H7 (cell line): Measurements from ENCODE around the gene DCUN1D2. TPM values are rescaled to one million over a fixed set of nuclear protein-coding genes. Genes with fewer than 3 reads are reported as not detected.
A peak's percentile ranks its signal among the peaks of the same experiment; 100 is the strongest.

ENCODE experiments used
- DNase-seq: peaks from one replicate; pipeline ENCODE4 v3.0.0; 2012
- H3K27me3 ChIP-seq: 2 replicates; pipeline ENCODE4 v1.6.0; 2011; ENCODE audit warnings: mild to moderate bottlenecking, low read length; ENCODE audit not compliant: control insufficient read depth, insufficient read depth
- H3K36me3 ChIP-seq: replicated peaks from 2 replicates; pipeline ENCODE4 v1.5.1; 2011; ENCODE audit warnings: low read length; ENCODE audit not compliant: control insufficient read depth, insufficient read depth
- H3K4me3 ChIP-seq: 2 replicates; pipeline ENCODE4 v1.5.1; 2011; ENCODE audit warnings: low read depth, mild to moderate bottlenecking, control low read depth, low read length, moderate library complexity; ENCODE audit not compliant: insufficient read depth
- total RNA-seq: library from RNA; depleted of rRNA; stranded (reverse); fragments of >200 nt; shearing (Covaris generic); gene quantifications from 2 replicates; pipeline ENCODE4 v1.2.3, GENCODE V29; 2014

Gene DCUN1D2
- total RNA-seq, 1 experiment from 2014 or later: 15.5 TPM

DNA sequence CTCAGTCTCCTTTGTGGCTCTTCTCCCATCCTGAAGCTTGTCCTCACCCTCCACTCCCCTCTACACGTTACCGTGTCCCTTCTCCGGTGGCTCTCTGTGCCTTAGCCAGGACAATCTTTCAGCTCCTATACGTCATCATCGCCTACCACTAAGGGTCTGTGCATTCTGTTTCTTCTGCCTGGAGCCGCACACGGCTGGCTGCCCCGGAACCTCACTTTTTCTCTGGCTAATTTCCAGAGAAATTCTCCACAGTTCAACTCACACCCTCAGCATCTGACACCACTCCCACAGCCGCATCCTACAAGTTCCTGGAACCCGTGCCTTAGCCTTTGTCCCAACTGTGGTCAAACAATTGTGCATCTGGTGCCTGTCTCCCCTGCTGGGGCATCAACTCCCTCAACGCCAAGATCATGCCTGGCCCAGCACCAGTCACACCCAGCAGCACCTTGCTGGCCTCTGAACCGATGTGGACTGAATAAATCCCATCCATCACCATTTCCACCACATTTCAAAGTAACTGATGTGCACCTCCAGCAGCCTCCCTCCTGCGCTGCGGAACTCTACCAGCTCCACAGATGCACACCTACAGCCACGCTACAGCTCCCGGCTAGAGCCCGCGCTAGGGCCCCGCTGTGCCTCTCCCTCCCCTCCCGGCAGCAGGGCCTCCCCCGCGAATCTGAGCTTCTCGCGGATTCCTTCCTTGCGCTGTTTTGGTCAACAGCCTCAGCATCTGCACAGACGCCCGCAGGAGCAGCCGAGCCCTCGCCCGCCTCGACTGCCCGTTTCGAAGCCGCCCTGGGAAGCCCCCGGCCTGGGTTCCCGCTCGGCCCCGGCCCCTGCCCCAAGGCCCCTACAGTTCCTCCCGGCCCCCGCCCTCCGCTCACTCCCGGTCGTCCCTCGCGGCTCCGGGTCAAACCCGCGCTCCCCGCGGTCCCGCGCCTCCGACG lies 689 bp downstream of the DCUN1D2 start:
- no peaks in the 10 kb centered on the region for H3K27me3 ChIP-seq
- DNase-seq: peak; percentile 79
- H3K36me3 ChIP-seq: no peaks in the 10 kb centered on the region; the same call in none of the 2 replicates
- peak overlapping the region; percentile 89 for H3K4me3 ChIP-seq

DNA sequence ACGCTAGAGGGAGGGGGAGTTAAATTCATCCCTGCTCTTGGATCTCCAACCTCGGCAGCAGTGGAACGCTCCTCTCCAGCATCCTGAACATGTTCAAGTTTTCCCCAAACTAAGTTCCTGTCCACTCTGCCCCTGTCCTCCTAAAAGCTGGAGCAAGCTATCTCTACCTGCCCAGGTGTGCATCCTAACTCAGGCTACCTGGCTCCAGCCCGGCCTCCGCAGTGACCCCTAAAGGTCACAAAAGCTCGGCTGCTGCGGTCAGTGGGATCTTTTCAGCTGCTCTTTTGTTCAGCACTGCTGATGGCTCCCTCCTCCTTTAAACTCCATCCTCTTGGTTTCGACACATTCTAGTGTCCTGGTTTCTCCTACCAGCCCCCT lies 1.4 kb downstream of the DCUN1D2 start:
- no peaks in the 10 kb centered on the region; the same call in 1 of the 2 replicates for H3K36me3 ChIP-seq
- H3K4me3 ChIP-seq: peak overlapping the region; percentile 89
- H3K27me3 ChIP-seq: no peaks in the 10 kb centered on the region
- DNase-seq: peak; percentile 82

DNA sequence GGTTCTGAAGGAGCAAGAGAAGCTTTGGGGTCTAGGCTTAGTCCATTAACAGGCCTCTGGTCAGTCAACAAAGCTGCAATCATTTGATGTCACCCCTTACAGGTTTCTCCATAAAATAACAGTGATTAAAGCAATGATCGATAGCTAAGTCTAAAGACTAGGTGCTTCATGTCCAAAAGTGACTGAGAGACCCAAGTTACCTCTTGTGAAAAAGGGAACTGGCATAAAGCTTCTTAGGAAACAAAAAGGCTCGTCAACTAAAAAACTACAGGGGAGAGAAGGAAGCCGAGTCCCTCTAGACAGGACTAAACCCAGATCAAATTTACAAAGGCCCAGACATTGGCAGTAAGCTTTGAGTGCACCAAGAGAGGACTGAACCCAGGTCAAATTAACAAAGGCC lies 2.2 kb downstream of the DCUN1D2 start:
- DNase-seq: no peak
- Histone ChIP-seq H3K36me3 (no peaks in the 10 kb centered on the region; the same call in 1 of the 2 replicates), H3K27me3 (no peaks in the 10 kb centered on the region), H3K4me3 (no peak overlapping the region)

DNA sequence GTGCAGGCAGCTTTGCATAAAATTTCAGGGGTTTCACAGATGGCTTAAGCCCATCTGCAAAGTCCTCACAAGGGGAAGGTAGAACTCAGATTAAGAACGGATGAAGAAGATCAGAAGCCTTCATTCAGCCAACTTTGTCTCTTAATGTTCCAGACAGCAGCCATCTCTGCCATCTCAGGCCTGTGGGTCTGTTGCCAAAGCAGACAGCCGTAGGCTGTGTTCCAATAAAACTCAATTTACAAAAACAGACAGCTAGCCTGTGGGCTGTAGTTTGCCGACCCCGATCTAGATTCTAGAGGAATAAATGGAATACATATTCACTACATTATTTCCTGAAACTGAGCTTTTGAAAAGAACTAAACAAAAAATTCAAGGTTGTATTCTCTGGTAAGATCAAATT lies 3.8 kb downstream of the DCUN1D2 start:
- Histone ChIP-seq H3K36me3 (no peaks in the 10 kb centered on the region; the same call in 1 of the 2 replicates), H3K4me3 (no peak overlapping the region), H3K27me3 (no peaks in the 10 kb centered on the region)
- no peak for DNase-seq

DNA sequence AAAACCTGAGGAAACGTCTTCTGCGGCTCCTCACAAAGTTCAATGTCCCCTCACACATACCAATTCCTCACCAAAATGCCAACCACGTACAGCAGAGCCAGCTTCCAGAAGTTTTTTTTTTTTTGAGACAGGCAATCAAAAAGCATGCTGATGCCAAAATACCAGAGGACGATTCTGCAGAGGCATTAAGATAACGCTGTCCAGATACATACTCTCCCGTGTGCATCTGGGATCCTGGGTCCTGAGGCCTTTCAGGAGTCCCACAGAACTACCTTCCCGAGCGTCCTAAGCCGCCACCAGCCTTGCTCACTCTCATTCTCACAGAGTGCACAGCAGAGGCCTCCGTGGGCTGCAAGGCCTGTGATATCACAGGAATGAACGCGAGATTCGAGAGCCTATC lies 5.0 kb downstream of the DCUN1D2 start:
- H3K4me3 ChIP-seq: no peak overlapping the region
- DNase-seq: no peak
- no peaks in the 10 kb centered on the region for H3K27me3 ChIP-seq
- H3K36me3 ChIP-seq: no peaks in the 10 kb centered on the region; the same call in 1 of the 2 replicates

DNA sequence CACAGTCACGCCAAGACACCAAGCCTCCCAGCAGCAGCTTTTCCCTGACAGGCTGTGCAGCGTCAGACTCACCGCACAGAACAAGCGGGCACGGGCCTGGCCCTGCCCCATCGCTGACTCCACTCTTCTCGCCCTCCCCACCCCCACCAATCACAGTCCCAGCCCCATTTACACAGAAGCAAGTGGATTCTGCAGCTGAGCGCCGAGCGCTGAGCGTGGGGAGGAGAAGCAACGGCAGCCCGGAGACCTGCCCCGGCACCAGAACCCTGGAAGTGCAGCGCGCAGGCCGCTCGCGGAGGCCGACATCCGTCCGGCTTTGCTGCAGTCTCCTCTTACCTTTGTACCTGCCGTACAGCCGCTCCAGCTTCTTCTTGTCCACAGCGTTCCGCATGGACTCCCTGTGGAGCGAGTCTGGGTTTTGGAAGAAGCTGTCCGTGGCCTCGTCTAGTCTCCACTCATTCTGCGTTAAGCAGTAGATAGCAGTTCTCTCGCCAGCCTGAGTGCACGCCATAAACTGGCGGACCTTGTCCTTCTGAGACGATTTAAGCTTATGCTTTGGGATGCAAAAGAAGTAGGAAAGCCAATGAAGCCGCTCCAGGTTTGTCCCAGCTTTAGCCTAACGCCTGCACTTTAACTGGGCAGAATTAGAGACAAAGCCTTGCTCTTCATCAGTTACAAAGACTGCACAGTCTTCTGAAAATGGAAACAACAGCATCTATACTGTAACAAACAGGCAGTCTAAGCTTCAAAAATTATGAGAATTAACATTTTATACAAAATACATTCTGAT lies 6.8 kb downstream of the DCUN1D2 start:
- H3K36me3 ChIP-seq: peaks cover 2% of the 10 kb centered on the region
- no peaks in the 10 kb centered on the region for H3K27me3 ChIP-seq
- H3K4me3 ChIP-seq: no peak overlapping the region
- DNase-seq: no peak

DNA sequence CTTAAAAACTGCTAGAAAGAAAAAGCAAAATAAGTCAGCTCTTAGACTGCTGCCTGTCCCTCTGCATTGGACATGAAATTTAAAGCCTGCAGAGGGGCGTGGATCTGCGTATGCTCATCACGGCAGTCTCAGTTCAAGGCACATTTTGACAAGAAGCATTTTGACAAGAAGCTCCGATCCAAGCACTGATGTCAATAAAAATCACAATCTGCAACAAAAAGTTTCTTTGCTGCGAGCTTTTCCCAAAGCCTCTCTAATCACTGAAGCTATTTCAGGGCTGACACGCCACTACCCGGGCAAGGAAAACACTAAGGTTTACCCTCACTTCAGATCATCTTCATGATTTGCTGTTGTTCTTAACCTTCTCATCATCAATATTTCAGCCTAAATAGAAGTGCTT lies 7.4 kb downstream of the DCUN1D2 start:
- no peak for DNase-seq
- Histone ChIP-seq H3K36me3 (peaks cover 2% of the 10 kb centered on the region), H3K27me3 (no peaks in the 10 kb centered on the region), H3K4me3 (no peak overlapping the region)

DNA sequence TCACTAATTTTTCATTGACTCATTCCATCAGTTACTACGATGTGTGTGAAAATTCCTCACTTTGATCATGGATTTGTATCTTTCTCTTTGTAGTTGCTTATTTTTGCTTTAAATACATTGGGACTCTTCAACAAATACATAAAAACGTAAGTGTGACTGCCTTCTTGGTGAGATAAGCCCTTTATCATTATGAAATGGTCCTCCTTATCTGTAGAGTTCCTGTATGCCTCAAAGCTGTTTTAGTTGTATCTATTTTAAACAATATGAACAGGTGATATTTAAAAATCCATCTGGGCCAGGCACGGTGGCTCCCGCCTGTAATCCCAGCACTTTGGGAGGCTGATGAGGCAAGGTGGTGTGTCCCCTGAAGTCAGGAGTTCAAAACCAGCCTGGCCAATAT lies 11.3 kb downstream of the DCUN1D2 start:
- H3K27me3 ChIP-seq: no peaks in the 10 kb centered on the region
- no peak overlapping the region for H3K4me3 ChIP-seq
- no peak for DNase-seq
- H3K36me3 ChIP-seq: peaks cover 12% of the 10 kb centered on the region

DNA sequence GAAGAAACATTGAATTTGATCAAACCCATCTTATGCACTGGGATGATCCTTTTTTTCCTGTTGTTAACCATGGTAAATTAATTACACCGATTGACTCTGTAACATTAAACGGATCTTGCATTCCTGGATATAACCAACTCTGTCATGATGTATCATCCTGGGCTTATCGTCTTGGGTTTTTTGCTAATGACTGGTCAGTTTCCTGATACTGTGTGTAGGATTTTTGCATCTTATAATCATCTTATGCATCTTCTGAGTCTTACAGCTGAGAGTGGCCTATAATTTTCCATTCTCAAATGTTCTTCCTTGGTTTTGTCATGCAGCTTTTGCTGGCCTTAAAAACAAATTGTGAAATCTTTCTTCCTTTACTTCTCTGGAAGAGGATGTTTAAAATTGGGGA lies 12.8 kb downstream of the DCUN1D2 start:
- Histone ChIP-seq H3K4me3 (no peak overlapping the region), H3K27me3 (no peaks in the 10 kb centered on the region), H3K36me3 (peaks cover 14% of the 10 kb centered on the region)
- no peak for DNase-seq

DNA sequence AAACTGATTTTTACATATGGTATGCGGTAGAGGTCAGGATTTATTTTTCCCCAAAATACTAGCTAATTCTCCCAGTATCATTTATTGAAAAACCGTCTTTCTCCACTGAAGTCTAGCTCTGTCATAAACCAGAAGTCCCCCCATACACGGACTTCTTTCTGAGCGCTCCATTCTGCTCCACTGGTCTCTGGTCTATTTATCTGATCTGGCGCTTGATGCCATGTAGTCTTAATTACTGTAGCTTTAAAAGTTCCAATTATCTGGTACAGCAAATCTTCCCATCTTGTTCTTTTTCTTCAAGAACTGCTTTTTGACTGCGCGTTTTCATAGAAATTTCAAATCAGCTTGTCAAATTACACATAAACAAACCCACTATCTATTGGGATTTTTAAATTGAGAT lies 13.7 kb downstream of the DCUN1D2 start:
- Histone ChIP-seq H3K27me3 (no peaks in the 10 kb centered on the region), H3K36me3 (peaks cover 14% of the 10 kb centered on the region), H3K4me3 (no peak overlapping the region)
- no peak for DNase-seq

DNA sequence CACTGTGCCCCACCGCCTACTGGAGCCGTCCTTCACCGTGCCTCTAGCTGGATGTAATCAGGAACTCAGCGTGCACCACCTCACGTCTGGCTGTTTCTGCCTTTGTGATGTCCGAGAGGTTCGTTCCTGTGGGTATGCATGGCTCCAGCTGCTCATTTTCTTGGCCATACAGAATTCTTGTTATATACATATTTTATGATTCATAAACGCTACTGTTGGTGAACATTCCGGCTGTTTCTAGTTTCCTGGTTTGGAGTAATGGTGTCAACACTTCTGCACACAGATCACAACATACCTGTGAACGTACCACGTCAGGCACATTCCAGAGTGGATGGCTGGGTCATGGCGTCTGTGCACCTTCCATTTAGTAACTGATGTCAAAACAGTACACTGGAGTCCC lies 14.6 kb downstream of the DCUN1D2 start:
- H3K4me3 ChIP-seq: no peak overlapping the region
- H3K27me3 ChIP-seq: no peaks in the 10 kb centered on the region
- H3K36me3 ChIP-seq: peaks cover 14% of the 10 kb centered on the region
- no peak for DNase-seq

DNA sequence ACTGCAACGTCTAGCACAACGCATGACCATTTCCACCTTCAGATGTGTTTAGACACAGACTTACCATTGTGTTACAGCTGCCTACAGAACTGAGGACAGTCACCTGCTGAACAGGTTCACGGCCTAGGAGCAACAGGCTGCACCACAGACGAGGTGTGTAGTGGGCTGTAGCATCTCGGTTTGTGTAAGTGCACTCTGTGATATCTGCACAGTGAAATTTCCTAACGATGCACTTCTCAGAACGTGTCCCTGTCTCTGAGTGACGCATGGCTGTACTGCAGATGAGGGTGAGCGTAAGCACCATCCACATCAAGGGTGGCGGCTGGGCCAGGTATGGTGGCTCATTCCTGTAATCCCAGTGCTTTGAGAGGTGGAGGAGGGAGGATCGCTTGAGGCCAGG lies 15.2 kb downstream of the DCUN1D2 start:
- Histone ChIP-seq H3K36me3 (peaks cover 14% of the 10 kb centered on the region), H3K27me3 (no peaks in the 10 kb centered on the region), H3K4me3 (no peak overlapping the region)
- DNase-seq: no peak

DNA sequence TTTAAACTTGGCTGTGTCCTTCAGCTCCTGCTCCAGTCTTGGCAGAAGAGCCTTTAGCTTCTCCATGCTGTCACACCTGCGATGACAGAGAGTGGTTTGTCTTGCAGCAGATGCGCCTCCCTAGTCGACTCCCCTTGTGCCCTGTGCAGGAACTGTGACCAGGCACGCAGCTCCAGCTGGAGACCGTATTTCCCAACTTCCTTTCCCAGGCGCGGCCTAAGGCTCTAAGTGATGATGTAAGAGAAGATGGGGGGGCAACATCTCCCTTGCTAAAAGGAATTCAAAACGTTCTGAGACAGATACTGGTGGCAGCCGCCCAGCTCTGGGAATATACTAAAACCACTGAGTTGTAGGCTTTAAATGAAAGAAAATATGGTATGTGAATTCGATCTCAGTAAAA lies 16.3 kb downstream of the DCUN1D2 start:
- Histone ChIP-seq H3K4me3 (no peak overlapping the region), H3K27me3 (no peaks in the 10 kb centered on the region), H3K36me3 (peaks cover 12% of the 10 kb centered on the region)
- no peak for DNase-seq

DNA sequence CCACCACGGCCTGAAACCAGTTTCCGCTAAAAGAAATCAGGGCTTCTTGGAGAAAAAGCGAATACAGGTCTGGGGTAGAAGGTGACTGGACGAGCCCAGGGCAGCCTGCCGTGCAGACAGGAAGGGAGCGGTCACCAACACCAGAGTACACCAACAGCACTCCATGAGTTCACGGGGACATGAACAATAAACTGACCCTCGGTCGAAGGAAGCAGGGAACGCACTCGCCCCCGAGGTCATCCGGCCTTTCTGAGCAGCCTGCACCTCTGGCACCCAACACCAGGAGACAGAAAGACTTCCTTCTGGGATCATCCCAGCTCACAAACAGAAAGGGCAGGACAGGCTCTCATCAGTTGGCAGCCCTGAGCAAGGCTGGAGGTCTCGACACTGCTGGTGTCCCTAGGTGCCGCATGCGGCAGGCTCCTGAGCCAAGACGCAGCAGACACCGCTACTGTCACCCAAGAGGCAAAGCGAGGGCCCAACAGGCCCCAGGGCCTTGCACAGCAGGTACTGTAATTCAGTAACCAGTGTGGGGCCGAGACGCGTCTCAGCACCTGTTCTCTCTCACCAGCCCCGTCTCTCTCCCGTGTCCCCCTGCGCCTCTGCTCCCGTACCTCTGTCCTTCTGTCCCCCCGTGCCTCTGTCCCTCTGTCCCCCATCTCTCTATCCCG lies 18.0 kb downstream of the DCUN1D2 start:
- DNase-seq: no peak
- Histone ChIP-seq H3K4me3 (no peak overlapping the region), H3K36me3 (peaks cover 12% of the 10 kb centered on the region), H3K27me3 (no peaks in the 10 kb centered on the region)
